Measurements from ENCODE around the gene FNTB. TPM values are rescaled to one million over a fixed set of nuclear protein-coding genes. Genes with fewer than 3 reads are reported as not detected.

FNTB gene
- total RNA-seq, 1 experiment from 2014 or later: 35.3 TPM

- ChIA-PET POLR2A (ENCODE audit: unreplicated experiment) (no interaction called here), CTCF (no interaction called here)
- H3K4me1 ChIP-seq (replicated peaks; ENCODE audit: insufficient read depth): peaks cover 33% of the 10 kb centered on the region
- H2AFZ ChIP-seq: no peak overlapping the region
- no peak for DNase-seq
- peak overlapping the region; percentile 9; the same call in 1 of the 2 replicates for H3K27ac ChIP-seq
- H3K9me3 ChIP-seq (ENCODE audit: insufficient read depth, low read depth): no peaks in the 10 kb centered on the region
- 0 out of 2 replicates have a peak, but pooled peaks cover 4% of the 10 kb centered on the region for H3K36me3 ChIP-seq (ENCODE audit: low read depth)
- peak overlapping the region; percentile 46 for H3K4me2 ChIP-seq
- H3K27me3 ChIP-seq (ENCODE audit: insufficient read depth, low read depth): no peaks in the 10 kb centered on the region
- TF ChIP-seq EZH2 (IDR thresholded peaks at IDR 0.05; ENCODE audit: low read depth): no peak
- TF ChIP-seq CTCF (conservative IDR thresholded peaks at IDR 0.05): no peak
- no peaks in the 10 kb centered on the region for H3K9me2 ChIP-seq (ENCODE audit: insufficient read depth)
- BruUV-seq (replicated peaks): no TSS peak
- no peak overlapping the region for H3K4me3 ChIP-seq
- H3F3A ChIP-seq (ENCODE audit: insufficient read depth, low read depth): peaks cover 16% of the 10 kb centered on the region; the same call in 1 of the 2 replicates
- peaks cover 15% of the 10 kb centered on the region for H4K20me1 ChIP-seq (ENCODE audit: insufficient read depth)
- intact Hi-C loops (cut with micrococcal nuclease; ENCODE audit: unreplicated experiment): no loop called here
- H3K79me2 ChIP-seq (ENCODE audit: low read depth): no peaks in the 10 kb centered on the region
Observed at GRCh38 chr14:65069874-65070413, 83.2 kb downstream of the FNTB start.

GRCh38 chr14:65070471-65070976 is 83.8 kb downstream of the FNTB start:
- no peaks in the 10 kb centered on the region for H3K36me3 ChIP-seq (ENCODE audit: low read depth)
- H3K4me2 ChIP-seq: peak overlapping the region; percentile 46
- no peaks in the 10 kb centered on the region for H3K9me2 ChIP-seq (ENCODE audit: insufficient read depth)
- intact Hi-C loops (cut with micrococcal nuclease; ENCODE audit: unreplicated experiment): no loop called here
- POLR2A ChIA-PET (ENCODE audit: unreplicated experiment): no interaction called here
- DNase-seq: peak; percentile 80 to 85
- no peaks in the 10 kb centered on the region for H3K9me3 ChIP-seq (ENCODE audit: insufficient read depth, low read depth)
- peak overlapping the region; percentile 9; the same call in 1 of the 2 replicates for H3K27ac ChIP-seq
- peaks cover 16% of the 10 kb centered on the region; the same call in 1 of the 2 replicates for H3F3A ChIP-seq (ENCODE audit: insufficient read depth, low read depth)
- no TSS peak for BruUV-seq (replicated peaks)
- H2AFZ ChIP-seq: no peak overlapping the region
- peaks cover 15% of the 10 kb centered on the region for H4K20me1 ChIP-seq (ENCODE audit: insufficient read depth)
- H3K27me3 ChIP-seq (ENCODE audit: insufficient read depth, low read depth): no peaks in the 10 kb centered on the region
- H3K4me1 ChIP-seq (replicated peaks; ENCODE audit: insufficient read depth): peaks cover 28% of the 10 kb centered on the region
- no peaks in the 10 kb centered on the region for H3K79me2 ChIP-seq (ENCODE audit: low read depth)
- H3K4me3 ChIP-seq: no peak overlapping the region
- TF ChIP-seq CTCF (conservative IDR thresholded peaks at IDR 0.05) (no peak), EZH2 (IDR thresholded peaks at IDR 0.05; ENCODE audit: low read depth) (no peak)
- CTCF ChIA-PET: no interaction called here

- H3K4me2 ChIP-seq: no peak overlapping the region
- BruUV-seq (replicated peaks): no TSS peak
- no peaks in the 10 kb centered on the region for H3K27me3 ChIP-seq (ENCODE audit: insufficient read depth, low read depth)
- H3K27ac ChIP-seq: no peak overlapping the region
- POLR2A ChIA-PET (ENCODE audit: unreplicated experiment): no interaction called here
- no peaks in the 10 kb centered on the region for H3K79me2 ChIP-seq (ENCODE audit: low read depth)
- CTCF ChIA-PET: no interaction called here
- H3K4me1 ChIP-seq (replicated peaks; ENCODE audit: insufficient read depth): peaks cover 18% of the 10 kb centered on the region
- intact Hi-C loops (cut with micrococcal nuclease; ENCODE audit: unreplicated experiment): no loop called here
- H3K4me3 ChIP-seq: no peak overlapping the region
- H4K20me1 ChIP-seq (ENCODE audit: insufficient read depth): peaks cover 15% of the 10 kb centered on the region
- no peak for DNase-seq
- H3F3A ChIP-seq (ENCODE audit: insufficient read depth, low read depth): peaks cover 16% of the 10 kb centered on the region; the same call in 1 of the 2 replicates
- H2AFZ ChIP-seq: no peak overlapping the region
- H3K9me2 ChIP-seq (ENCODE audit: insufficient read depth): no peaks in the 10 kb centered on the region
- no peaks in the 10 kb centered on the region for H3K9me3 ChIP-seq (ENCODE audit: insufficient read depth, low read depth)
- no peak for TF ChIP-seq EZH2 (IDR thresholded peaks at IDR 0.05; ENCODE audit: low read depth)
- TF ChIP-seq CTCF (conservative IDR thresholded peaks at IDR 0.05): no peak
- H3K36me3 ChIP-seq (ENCODE audit: low read depth): peaks cover 6% of the 10 kb centered on the region; the same call in 1 of the 2 replicates
Observed at GRCh38 chr14:65071544-65071943, 84.8 kb downstream of the FNTB start.

All from PC-9 (cell line).